OCI-LY1 (cell line): Measurements from ENCODE around the gene VOPP1.

Source experiments
- H2AFZ ChIP-seq: fragments of 200-600 bp; sonication (generic), shearing (Covaris generic); 2 replicates; pipeline ENCODE4 v1.6.0; 2014; ENCODE audit warnings: antibody characterized with exemption, mild to moderate bottlenecking, low read length
- H3F3A ChIP-seq: fragments of 200-600 bp; sonication (generic), shearing (Covaris generic); 2 replicates; pipeline ENCODE4 v1.6.0; 2014; ENCODE audit warnings: mild to moderate bottlenecking, antibody characterized with exemption, low read length, moderate library complexity; ENCODE audit not compliant: insufficient read depth
- H3K27ac ChIP-seq: fragments of 200-600 bp; sonication (generic); 2 replicates; pipeline ENCODE4 v1.5.1; 2014; ENCODE audit warnings: low read length, mixed run types, mild to moderate bottlenecking, low read depth; ENCODE audit not compliant: poor library complexity, severe bottlenecking
- H3K27me3 ChIP-seq: fragments of 200-600 bp; sonication (generic); 2 replicates; pipeline ENCODE4 v1.6.0; 2014; ENCODE audit warnings: antibody characterized with exemption, mild to moderate bottlenecking, low read length, moderate library complexity; ENCODE audit not compliant: insufficient read depth
- H3K36me3 ChIP-seq: fragments of 200-600 bp; sonication (generic); 2 replicates; pipeline ENCODE4 v1.6.1; 2014; ENCODE audit warnings: mild to moderate bottlenecking, antibody characterized with exemption, low read length, moderate library complexity, mixed read lengths; ENCODE audit not compliant: insufficient read depth
- H3K4me1 ChIP-seq: fragments of 200-600 bp; sonication (generic); 2 replicates; pipeline ENCODE4 v1.5.1; 2014; ENCODE audit warnings: mild to moderate bottlenecking, low read length, moderate library complexity; ENCODE audit not compliant: insufficient read depth, severe bottlenecking
- H3K4me2 ChIP-seq: fragments of 200-600 bp; sonication (generic), shearing (Covaris generic); 2 replicates; pipeline ENCODE4 v1.6.1; 2014; ENCODE audit warnings: low read length
- H3K4me3 ChIP-seq: fragments of 200-600 bp; sonication (generic); 2 replicates; pipeline ENCODE4 v1.5.1; 2014; ENCODE audit warnings: low read length, low read depth, mild to moderate bottlenecking, mixed read lengths; ENCODE audit not compliant: poor library complexity, severe bottlenecking
- H3K79me2 ChIP-seq: fragments of 200-600 bp; shearing (Covaris generic); 2 replicates; pipeline ENCODE4 v1.6.1; 2016; ENCODE audit warnings: mixed run types, low read length, mixed read lengths; ENCODE audit not compliant: insufficient read depth
- H3K9ac ChIP-seq: fragments of 200-600 bp; sonication (generic), shearing (Covaris generic); 2 replicates; pipeline ENCODE4 v1.6.1; 2014; ENCODE audit warnings: mild to moderate bottlenecking, low read length, mixed read lengths
- H3K9me2 ChIP-seq: fragments of 200-600 bp; sonication (generic), shearing (Covaris generic); 2 replicates; pipeline ENCODE4 v1.6.1; 2014; ENCODE audit warnings: low read depth, mild to moderate bottlenecking, low read length, mixed read lengths
- H3K9me3 ChIP-seq: fragments of 200-600 bp; shearing (Covaris generic); 2 replicates; pipeline ENCODE4 v1.6.1; 2014; ENCODE audit warnings: low read length, mixed read lengths
- H4K20me1 ChIP-seq: fragments of 200-600 bp; sonication (generic), shearing (Covaris generic); 2 replicates; pipeline ENCODE4 v1.6.0; 2016; ENCODE audit warnings: mild to moderate bottlenecking, low read length; ENCODE audit not compliant: insufficient read depth
- CTCF ChIP-seq: fragments of 200-600 bp; sonication (generic), shearing (Covaris generic); IDR thresholded peaks from 2 replicates; pipeline ENCODE4 v1.5.1; 2017; ENCODE audit warnings: mild to moderate bottlenecking, antibody characterized with exemption, low read length, moderate library complexity, mixed read lengths
- EZH2 ChIP-seq: fragments of 200-600 bp; sonication (generic), shearing (Covaris generic); IDR thresholded peaks from 2 replicates; pipeline ENCODE4 v1.8.0; 2017; ENCODE audit warnings: borderline replicate concordance, mixed run types, mild to moderate bottlenecking, antibody characterized with exemption, low read length, moderate library complexity, mixed read lengths

Gene VOPP1

GRCh38 chr7:55498770-55499169 is 73.5 kb downstream of the VOPP1 start:
- Histone ChIP-seq H4K20me1 (no peaks in the 10 kb centered on the region), H3K4me2 (no peak overlapping the region), H3K4me3 (no peak overlapping the region), H3K27me3 (no peaks in the 10 kb centered on the region), H3K79me2 (0 out of 2 replicates have a peak, but pooled peaks cover 4% of the 10 kb centered on the region), H3K9ac (no peak overlapping the region), H3K27ac (peak overlapping the region; percentile 9), H3K9me2 (no peaks in the 10 kb centered on the region), H3K36me3 (peaks cover 76% of the 10 kb centered on the region), H3F3A (no peaks in the 10 kb centered on the region), H3K9me3 (no peaks in the 10 kb centered on the region), H3K4me1 (peaks cover 36% of the 10 kb centered on the region), H2AFZ (no peak overlapping the region)
- TF ChIP-seq EZH2 (no peak), CTCF (no peak)

GRCh38 chr7:55498142-55498541 is 74.2 kb downstream of the VOPP1 start:
- no peaks in the 10 kb centered on the region for H3K79me2 ChIP-seq
- H3K9ac ChIP-seq = no peak overlapping the region
- H3K9me3 ChIP-seq = no peaks in the 10 kb centered on the region
- peaks cover 29% of the 10 kb centered on the region for H3K4me1 ChIP-seq
- H2AFZ ChIP-seq = no peak overlapping the region
- peak overlapping the region; percentile 9 for H3K27ac ChIP-seq
- no peaks in the 10 kb centered on the region for H3K27me3 ChIP-seq
- H3K4me3 ChIP-seq = no peak overlapping the region
- H3K9me2 ChIP-seq = no peaks in the 10 kb centered on the region
- peaks cover 80% of the 10 kb centered on the region for H3K36me3 ChIP-seq
- no peaks in the 10 kb centered on the region for H3F3A ChIP-seq
- H3K4me2 ChIP-seq = no peak overlapping the region
- H4K20me1 ChIP-seq = no peaks in the 10 kb centered on the region
- TF ChIP-seq EZH2 (no peak), CTCF (no peak)

- no peak overlapping the region for H3K27ac ChIP-seq
- no peaks in the 10 kb centered on the region for H4K20me1 ChIP-seq
Observed at GRCh38 chr7:55497521-55497920, 74.8 kb downstream of the VOPP1 start.

More at GRCh38 chr7:55497521-55497920, 74.8 kb downstream of the VOPP1 start:
- no peaks in the 10 kb centered on the region for H3K9me2 ChIP-seq
- no peaks in the 10 kb centered on the region for H3K79me2 ChIP-seq
- peaks cover 86% of the 10 kb centered on the region for H3K36me3 ChIP-seq
- no peaks in the 10 kb centered on the region for H3K9me3 ChIP-seq
- no peak overlapping the region for H3K4me3 ChIP-seq
- H3K4me1 ChIP-seq = peaks cover 23% of the 10 kb centered on the region
- H3K27me3 ChIP-seq = no peaks in the 10 kb centered on the region
- H3F3A ChIP-seq = no peaks in the 10 kb centered on the region
- H2AFZ ChIP-seq = no peak overlapping the region
- H3K9ac ChIP-seq = no peak overlapping the region
- no peak for TF ChIP-seq CTCF
- no peak for TF ChIP-seq EZH2
- H3K4me2 ChIP-seq = no peak overlapping the region
